GM12864 (cell line): ENCODE results near the gene VPS52.

Experiments
- DNase-seq: peaks from one replicate; pipeline ENCODE4 v3.0.0-alpha.2; 2011; ENCODE audit warnings: low read depth
- H3K4me3 ChIP-seq: 2 replicates; pipeline ENCODE4 v1.5.1; 2011; ENCODE audit warnings: mild to moderate bottlenecking, low read depth, low read length, control low read depth
- CTCF ChIP-seq: IDR thresholded peaks from 2 replicates; pipeline ENCODE4 v1.5.1; 2011; ENCODE audit warnings: low read depth, mild to moderate bottlenecking, moderate library complexity, low read length, control low read depth, inconsistent platforms; ENCODE audit errors: missing control alignments

The VPS52 gene

GRCh38 chr6:33299237-33299944 is 27.7 kb upstream of the VPS52 start:
- peak; percentile 79 for DNase-seq
- peak overlapping the region; percentile 69 for H3K4me3 ChIP-seq
- peak; percentile 67 for TF ChIP-seq CTCF

GRCh38 chr6:33298773-33299236 is 27.1 kb upstream of the VPS52 start, which contains the start of gene RGL2:
Gene RGL2 (minus strand): TSS chr6:33298942. CDS start chr6:33298610, 332 bp downstream.
- TF ChIP-seq CTCF = no peak
- H3K4me3 ChIP-seq = peak within 1 kb of the TSS; percentile 69
- no peak for DNase-seq

- peak; percentile 19 for TF ChIP-seq CTCF
- H3K4me3 ChIP-seq = peak overlapping the region; percentile 69
- DNase-seq = no peak
Measured at GRCh38 chr6:33297956-33298772, 26.5 kb upstream of the VPS52 start.

- TF ChIP-seq CTCF = no peak
- no peak for DNase-seq
Measured at GRCh38 chr6:33297406-33297955, 25.8 kb upstream of the VPS52 start.

GRCh38 chr6:33296797-33297405 is 25.2 kb upstream of the VPS52 start:
- DNase-seq = no peak
- H3K4me3 ChIP-seq = peak overlapping the region; percentile 45
- no peak for TF ChIP-seq CTCF

More at GRCh38 chr6:33297406-33297955, 25.8 kb upstream of the VPS52 start:
- H3K4me3 ChIP-seq = peak overlapping the region; percentile 45

- DNase-seq = no peak
- no peak for TF ChIP-seq CTCF
- H3K4me3 ChIP-seq = no peak overlapping the region
Measured at GRCh38 chr6:33295621-33296369, 24.1 kb upstream of the VPS52 start.
